ENCODE results near the gene ANK3.

- TF ChIP-seq GATA3 (IDR thresholded peaks at IDR 0.05; ENCODE audit: low read depth, low read length) (no peak), GATA2 (IDR thresholded peaks at IDR 0.05; ENCODE audit: low read depth, low read length) (no peak)
These were observed 2.1 kb downstream of the ANK3 start for GRCh38 chr10:60387531-60387930.
